ENCODE results near the gene SMIM20. TPM values are rescaled to one million over a fixed set of nuclear protein-coding genes. Genes with fewer than 3 reads are reported as not detected.

SMIM20 gene
- total and polyA plus RNA-seq, 2 experiments from 2014 or later: 56.6 to 82.9 TPM

GRCh38 chr4:25958110-25958509, 44.1 kb downstream of the SMIM20 start:
- no peak for ATAC-seq
- no peak for TF ChIP-seq CREB1 (CRISPR knock-in tag; IDR thresholded peaks at IDR 0.05; ENCODE audit: low read depth)
- no peak for TF ChIP-seq CTCF (conservative IDR thresholded peaks at IDR 0.05; ENCODE audit: low read depth in 2 of 2)
- TF ChIP-seq EZH2phosphoT487 (IDR thresholded peaks at IDR 0.05; ENCODE audit: unreplicated experiment): no peak
- no peak for TF ChIP-seq REST (IDR thresholded peaks at IDR 0.05; ENCODE audit: unreplicated experiment)
- no peak for TF ChIP-seq NANOG (IDR thresholded peaks at IDR 0.05; ENCODE audit: borderline replicate concordance)
- no peak for TF ChIP-seq JUNB (IDR thresholded peaks at IDR 0.05; ENCODE audit: unreplicated experiment)
- no peak for TF ChIP-seq EZH2 (IDR thresholded peaks at IDR 0.05; ENCODE audit: low read depth, unreplicated experiment)
- TF ChIP-seq POLR2AphosphoS5 (IDR thresholded peaks at IDR 0.05; ENCODE audit: low read depth): no peak
- TF ChIP-seq ZNF462 (CRISPR knock-in tag; IDR thresholded peaks at IDR 0.05): no peak
- TF ChIP-seq ETS1 (IDR thresholded peaks at IDR 0.05): no peak
- no peak for TF ChIP-seq STAT1 (IDR thresholded peaks at IDR 0.05; ENCODE audit: unreplicated experiment)
- no peak for TF ChIP-seq ZNF114 (CRISPR knock-in tag; IDR thresholded peaks at IDR 0.05)
- no peak for TF ChIP-seq ZNF331 (CRISPR knock-in tag; IDR thresholded peaks at IDR 0.05; ENCODE audit: low read depth)
- no peaks in the 10 kb centered on the region for H3K9me2 ChIP-seq (ENCODE audit: insufficient read depth)

More at GRCh38 chr4:25958110-25958509, 44.1 kb downstream of the SMIM20 start:
- Histone ChIP-seq H3K79me2 (replicated peaks; ENCODE audit: insufficient read depth) (no peaks in the 10 kb centered on the region), H3K4me3 (no peak overlapping the region), H3K4me2 (no peak overlapping the region), H3K27me3 (ENCODE audit: insufficient read depth) (no peaks in the 10 kb centered on the region), H3K36me3 (ENCODE audit: insufficient read depth) (no peaks in the 10 kb centered on the region), H2AFZ (no peak overlapping the region; the same call in 1 of the 2 replicates), H4K20me1 (replicated peaks; ENCODE audit: insufficient read depth) (no peaks in the 10 kb centered on the region), H3K4me1 (ENCODE audit: insufficient read depth) (peaks cover 16% of the 10 kb centered on the region), H3F3A (replicated peaks; ENCODE audit: low read depth) (no peaks in the 10 kb centered on the region), H3K27ac (ENCODE audit: low read depth) (no peak overlapping the region)
- no peak for DNase-seq (ENCODE audit: low spot score)
- peaks cover 4% of the 10 kb centered on the region for H3K27me3 Mint-ChIP-seq (ENCODE audit: insufficient read depth, low read depth, poor library complexity)
- H3K36me3 Mint-ChIP-seq (ENCODE audit: low read depth): no peaks in the 10 kb centered on the region
- no peak overlapping the region for H3K4me3 Mint-ChIP-seq
- peaks cover 21% of the 10 kb centered on the region for H3K4me1 Mint-ChIP-seq
- H3K9me3 Mint-ChIP-seq: no peaks in the 10 kb centered on the region; the same call in 2 of the 3 replicates
- no peak overlapping the region for H3K27ac Mint-ChIP-seq

Measured in GM23338 (cell line).